ENCODE measurements around the gene DNAJB2.
"Not testable (repeated sequence)": the region's sequence is repeated elsewhere in the genome, so short reads cannot be mapped to it uniquely, and the experiment has no call there.

DNA sequence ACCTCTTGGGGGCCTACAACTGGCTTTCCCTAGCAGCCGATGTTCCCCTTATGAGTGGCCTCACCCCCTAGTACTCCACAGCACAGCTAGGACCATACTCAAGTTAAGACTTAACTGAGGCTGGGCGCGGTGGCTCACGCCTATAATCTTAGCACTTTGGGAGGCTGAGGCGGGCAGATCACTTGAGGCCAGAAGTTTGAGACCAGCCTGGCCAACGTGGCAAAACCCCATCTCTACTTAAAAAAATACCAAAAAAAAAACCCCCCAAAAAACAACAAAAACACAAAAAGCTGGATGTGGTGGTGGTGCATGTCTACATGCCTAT lies 7.9 kb downstream of the DNAJB2 start:
- TF ChIP-seq, protein P1, sequence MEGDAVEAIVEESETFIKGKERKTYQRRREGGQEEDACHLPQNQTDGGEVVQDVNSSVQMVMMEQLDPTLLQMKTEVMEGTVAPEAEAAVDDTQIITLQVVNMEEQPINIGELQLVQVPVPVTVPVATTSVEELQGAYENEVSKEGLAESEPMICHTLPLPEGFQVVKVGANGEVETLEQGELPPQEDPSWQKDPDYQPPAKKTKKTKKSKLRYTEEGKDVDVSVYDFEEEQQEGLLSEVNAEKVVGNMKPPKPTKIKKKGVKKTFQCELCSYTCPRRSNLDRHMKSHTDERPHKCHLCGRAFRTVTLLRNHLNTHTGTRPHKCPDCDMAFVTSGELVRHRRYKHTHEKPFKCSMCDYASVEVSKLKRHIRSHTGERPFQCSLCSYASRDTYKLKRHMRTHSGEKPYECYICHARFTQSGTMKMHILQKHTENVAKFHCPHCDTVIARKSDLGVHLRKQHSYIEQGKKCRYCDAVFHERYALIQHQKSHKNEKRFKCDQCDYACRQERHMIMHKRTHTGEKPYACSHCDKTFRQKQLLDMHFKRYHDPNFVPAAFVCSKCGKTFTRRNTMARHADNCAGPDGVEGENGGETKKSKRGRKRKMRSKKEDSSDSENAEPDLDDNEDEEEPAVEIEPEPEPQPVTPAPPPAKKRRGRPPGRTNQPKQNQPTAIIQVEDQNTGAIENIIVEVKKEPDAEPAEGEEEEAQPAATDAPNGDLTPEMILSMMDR (IDR thresholded peaks at IDR 0.05) = not testable (repeated sequence)
- not testable (repeated sequence) for TF ChIP-seq ZFX (IDR thresholded peaks at IDR 0.05; ENCODE audit: borderline replicate concordance)
